HG02973 (cell line): ENCODE results near the gene THOP1.

Experiments
- ATAC-seq: cut with Tn5 transposase; IDR thresholded peaks from one replicate; pipeline ENCODE4 v1.9.1; 2021; ENCODE audit warnings: moderate library complexity; ENCODE audit not compliant: unreplicated experiment

Gene THOP1

DNA sequence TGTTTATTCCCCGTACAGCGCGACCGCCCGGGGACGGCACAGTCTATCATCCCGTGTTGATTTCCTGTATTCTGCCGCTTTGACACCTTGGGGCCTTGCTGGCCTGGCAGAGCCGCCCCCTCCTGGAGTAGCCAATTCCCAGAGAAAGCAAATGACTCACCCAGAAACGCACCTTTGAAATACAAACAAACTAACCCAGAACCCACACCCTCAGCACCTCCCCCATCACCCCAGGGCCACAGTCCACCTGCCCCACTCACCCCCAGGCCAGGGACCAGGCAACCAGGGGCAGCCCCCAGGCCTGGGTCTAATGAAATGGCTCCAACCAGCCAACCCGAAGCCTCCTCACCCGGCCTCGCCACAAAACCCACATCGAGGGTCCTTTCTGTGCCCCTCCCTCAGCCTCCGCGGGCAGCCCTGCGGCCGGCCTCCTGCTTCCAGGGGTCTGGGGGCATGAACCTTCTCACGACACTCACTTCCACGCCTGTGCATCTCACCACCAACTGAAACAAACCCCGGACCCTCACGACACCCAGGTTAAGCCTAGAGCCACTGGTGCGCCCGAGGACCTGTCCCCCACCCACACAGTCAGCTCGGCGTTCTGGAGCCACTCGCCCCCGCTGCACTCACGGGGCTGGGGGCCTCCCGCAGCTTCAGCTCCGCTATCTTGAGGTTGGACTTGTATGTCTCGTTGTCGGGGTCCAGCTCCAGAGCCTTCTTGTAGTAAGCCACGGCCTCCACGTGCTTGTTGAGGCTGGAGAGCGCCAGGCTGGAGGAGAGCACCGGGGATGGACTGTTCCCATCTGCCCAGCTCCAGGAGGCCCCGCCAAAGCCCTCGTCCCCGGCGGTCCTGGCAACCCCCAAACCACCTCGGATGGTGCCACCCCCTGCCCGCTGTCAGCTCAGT lies 23.2 kb upstream of the THOP1 start:
- ATAC-seq: no peak

- ATAC-seq: no peak
These were observed 22.4 kb upstream of the THOP1 start for GRCh38 chr19:2762783-2763496.

DNA sequence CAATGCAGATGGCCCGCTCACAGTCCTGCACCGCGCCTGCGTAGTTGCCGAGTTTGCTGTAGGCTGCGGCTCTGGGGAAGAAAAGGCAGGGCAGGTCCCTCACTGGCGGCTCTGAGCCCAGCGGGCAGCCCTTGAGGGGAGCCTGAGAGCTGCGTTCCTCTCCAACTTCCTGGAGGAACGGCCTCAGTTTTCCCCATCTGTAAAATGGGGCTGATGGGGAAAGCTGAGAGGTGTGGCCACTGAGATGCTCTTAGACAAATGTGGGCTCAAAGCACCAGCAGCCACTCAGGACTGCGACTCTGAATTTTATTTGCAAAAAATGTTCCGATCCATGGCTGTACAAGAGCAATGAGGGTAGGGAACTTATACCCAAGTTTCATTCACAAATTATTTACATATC lies 21.6 kb upstream of the THOP1 start:
- ATAC-seq: no peak

DNA sequence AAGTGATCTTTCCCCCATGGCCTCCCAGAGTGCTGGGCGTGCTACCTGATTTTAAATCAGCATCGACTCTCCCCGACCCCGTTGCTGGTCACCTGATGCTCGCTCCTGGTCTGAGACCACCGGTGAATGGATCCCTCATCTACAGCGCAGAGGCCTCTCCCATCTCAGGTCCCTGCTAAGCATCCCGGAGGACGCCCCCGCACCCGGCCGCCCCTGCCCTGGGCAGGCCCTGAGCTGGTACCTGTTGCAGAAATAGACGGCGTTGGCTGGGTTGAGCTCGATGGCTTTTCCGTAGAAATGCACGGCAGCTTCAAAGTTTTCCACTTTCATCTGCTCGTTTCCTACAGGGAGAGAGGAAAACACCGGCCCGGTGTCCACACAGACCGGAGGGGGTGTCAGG lies 20.4 kb upstream of the THOP1 start:
- ATAC-seq: no peak

DNA sequence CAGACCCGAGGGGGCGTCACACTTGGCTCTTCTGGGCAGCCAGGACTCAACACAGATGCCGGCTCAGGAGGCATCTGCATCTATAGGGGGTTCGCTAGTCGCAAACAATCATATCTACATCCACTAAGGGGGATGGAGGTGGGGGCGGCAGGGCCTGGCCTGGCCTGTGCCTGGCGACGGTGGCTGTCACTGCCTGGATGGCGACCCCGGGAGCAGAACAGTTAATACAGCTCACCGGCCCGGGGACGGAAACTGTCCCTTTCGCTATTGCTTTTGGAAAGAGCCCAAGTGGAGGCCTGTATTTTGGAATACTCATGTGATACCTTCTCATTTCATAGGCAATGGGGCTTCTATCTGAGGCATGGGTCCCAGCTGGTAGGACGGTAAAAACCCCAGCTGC lies 19.9 kb upstream of the THOP1 start:
- ATAC-seq: no peak

- ATAC-seq: no peak
These were observed 18.5 kb upstream of the THOP1 start for GRCh38 chr19:2766594-2767372.

- ATAC-seq: no peak
These were observed 17.6 kb upstream of the THOP1 start for GRCh38 chr19:2767688-2768087.

GRCh38 chr19:2768365-2769132 lies 16.8 kb upstream of the THOP1 start:
- ATAC-seq: no peak

- ATAC-seq: no peak
These were observed 16.1 kb upstream of the THOP1 start for GRCh38 chr19:2769218-2769617.

GRCh38 chr19:2770055-2771013 lies 15.0 kb upstream of the THOP1 start:
- no peak for ATAC-seq

DNA sequence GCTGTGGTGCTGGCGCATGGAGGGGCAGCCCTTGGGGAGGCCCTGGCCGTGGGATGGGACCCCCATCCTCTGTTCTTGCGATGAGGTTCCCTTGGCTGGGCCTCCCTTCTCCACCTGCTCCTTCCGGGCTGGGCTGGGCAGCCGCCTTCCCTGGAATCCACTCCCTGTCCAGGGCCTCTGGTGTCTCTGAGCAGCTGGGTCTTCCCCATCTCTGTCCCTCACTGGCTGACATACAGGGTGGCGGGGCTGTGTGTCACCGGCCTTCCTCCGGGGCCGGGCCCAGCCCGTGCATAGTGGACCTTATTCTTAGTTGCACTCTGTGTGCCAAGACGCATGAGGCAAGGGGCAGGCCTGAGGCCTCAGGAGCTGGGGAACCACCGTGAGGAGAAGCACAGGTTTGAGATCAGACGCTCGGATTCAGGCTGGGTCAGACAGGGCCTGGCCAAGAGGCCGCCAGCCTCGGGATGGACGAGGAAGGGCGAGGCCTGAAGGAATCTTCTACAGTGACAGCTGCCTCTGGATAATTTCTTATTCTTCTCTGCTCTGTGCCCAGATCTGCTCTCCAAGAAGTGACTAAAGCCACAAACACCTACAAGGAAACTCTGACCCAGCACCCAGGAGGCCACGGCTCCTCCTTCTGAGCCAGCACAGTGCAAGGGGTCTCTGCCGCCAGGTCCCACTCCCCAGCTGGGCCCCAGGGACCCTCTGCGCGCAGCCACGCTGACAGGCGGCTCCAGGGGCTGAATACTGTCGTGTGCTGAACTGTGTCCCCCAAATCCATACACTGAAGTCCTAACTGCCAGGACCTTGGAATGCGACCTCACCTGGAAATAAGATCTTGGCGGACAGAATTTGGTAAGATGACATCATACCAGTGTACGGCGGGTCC lies 13.3 kb upstream of the THOP1 start:
- ATAC-seq: no peak

- no peak for ATAC-seq
These were observed 11.1 kb upstream of the THOP1 start for GRCh38 chr19:2774083-2774679.

GRCh38 chr19:2774953-2775555 lies 10.2 kb upstream of the THOP1 start:
- ATAC-seq: no peak

GRCh38 chr19:2775556-2776430 lies 9.5 kb upstream of the THOP1 start:
- ATAC-seq: no peak

GRCh38 chr19:2777952-2778683 lies 7.2 kb upstream of the THOP1 start:
- ATAC-seq: no peak

GRCh38 chr19:2779121-2779740 lies 6.1 kb upstream of the THOP1 start:
- no peak for ATAC-seq
